Fibroblast of the aortic adventitia (primary cell): ENCODE results near the gene SOX3. TPM values are rescaled to one million over a fixed set of nuclear protein-coding genes. Genes with fewer than 3 reads are reported as not detected.

Experiments
- total RNA-seq: library from RNA; depleted of rRNA; stranded (reverse); fragments of >200 nt; gene quantifications from 2 replicates; pipeline ENCODE4 v1.2.3, GENCODE V29; 2012; ENCODE audit warnings: low replicate concordance

SOX3 gene
- total RNA-seq, 1 donor: not detected

Other genes with a start within 250 kb of the SOX3 start
- 10.9 and 17.1 TPM in 2 replicates for gene LINC00632, start 204.7 kb upstream of the SOX3 start, total RNA-seq